ENCODE measurements around the gene FBXO2.

FBXO2 gene

DNA sequence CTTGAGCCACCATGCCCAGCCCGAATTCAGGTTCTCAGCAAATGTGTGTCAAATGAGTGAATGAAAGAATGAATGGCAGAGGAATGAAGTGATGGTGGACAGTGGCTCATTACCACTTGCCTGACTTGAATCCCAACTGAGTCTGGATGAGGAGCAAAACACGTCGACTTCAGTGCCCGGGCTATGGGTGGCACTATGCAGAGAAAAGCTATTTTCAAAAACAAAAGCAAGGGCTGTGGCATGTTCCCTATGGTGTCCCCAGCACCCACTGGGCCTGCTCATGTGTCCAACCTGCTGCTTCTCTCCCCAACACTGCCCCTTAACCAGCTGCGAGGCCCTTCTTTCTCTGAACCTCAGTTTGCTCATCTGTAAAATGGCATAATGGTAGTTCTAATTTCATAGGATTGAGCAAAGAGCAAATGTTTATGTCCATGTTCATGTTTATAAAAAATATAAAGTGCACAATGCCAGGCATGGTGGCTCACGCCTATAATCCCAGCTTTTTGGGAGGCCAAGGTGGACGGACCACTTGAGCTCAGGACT lies 31.1 kb upstream of the FBXO2 start:
- no peak for TF ChIP-seq L3MBTL2 (conservative IDR thresholded peaks at IDR 0.05)
- no peak for TF ChIP-seq NFRKB (IDR thresholded peaks at IDR 0.05)
- TF ChIP-seq HDGF (IDR thresholded peaks at IDR 0.05; ENCODE audit: borderline replicate concordance), result no peak
- TF ChIP-seq TARDBP (IDR thresholded peaks at IDR 0.05), result no peak
- TF ChIP-seq FOXA1 (IDR thresholded peaks at IDR 0.05), result no peak
- TF ChIP-seq, protein P1, sequence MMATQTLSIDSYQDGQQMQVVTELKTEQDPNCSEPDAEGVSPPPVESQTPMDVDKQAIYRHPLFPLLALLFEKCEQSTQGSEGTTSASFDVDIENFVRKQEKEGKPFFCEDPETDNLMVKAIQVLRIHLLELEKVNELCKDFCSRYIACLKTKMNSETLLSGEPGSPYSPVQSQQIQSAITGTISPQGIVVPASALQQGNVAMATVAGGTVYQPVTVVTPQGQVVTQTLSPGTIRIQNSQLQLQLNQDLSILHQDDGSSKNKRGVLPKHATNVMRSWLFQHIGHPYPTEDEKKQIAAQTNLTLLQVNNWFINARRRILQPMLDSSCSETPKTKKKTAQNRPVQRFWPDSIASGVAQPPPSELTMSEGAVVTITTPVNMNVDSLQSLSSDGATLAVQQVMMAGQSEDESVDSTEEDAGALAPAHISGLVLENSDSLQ (IDR thresholded peaks at IDR 0.05), result no peak
- TF ChIP-seq LEF1 (IDR thresholded peaks at IDR 0.05; ENCODE audit: borderline replicate concordance), result no peak
- no peak for TF ChIP-seq CTBP1 (IDR thresholded peaks at IDR 0.05; ENCODE audit: borderline replicate concordance)
- TF ChIP-seq ZNF384 (IDR thresholded peaks at IDR 0.05), result no peak
- TF ChIP-seq ELF4 (IDR thresholded peaks at IDR 0.05), result no peak
- no peak for TF ChIP-seq SP1 (IDR thresholded peaks at IDR 0.05)
- no peak for TF ChIP-seq FOXM1 (IDR thresholded peaks at IDR 0.05; ENCODE audit: borderline replicate concordance)
- TF ChIP-seq SUZ12 (IDR thresholded peaks at IDR 0.05), result no peak
- TF ChIP-seq FOXK2 (IDR thresholded peaks at IDR 0.05), result no peak
- no peak for TF ChIP-seq ARNT (IDR thresholded peaks at IDR 0.05)
- no peak for TF ChIP-seq BHLHE40 (IDR thresholded peaks at IDR 0.05; ENCODE audit: borderline replicate concordance)
- ChIA-PET POLR2A (no interaction called here), CTCF (interaction anchor here (0.5 to 0.6 kb wide), 2 partner anchors 35 to 543 kb away, joined by 3 read pairs; no protein-coding TSS in a partner anchor)
- DNase-seq (ENCODE audit: extremely low spot score), result no peak

DNA sequence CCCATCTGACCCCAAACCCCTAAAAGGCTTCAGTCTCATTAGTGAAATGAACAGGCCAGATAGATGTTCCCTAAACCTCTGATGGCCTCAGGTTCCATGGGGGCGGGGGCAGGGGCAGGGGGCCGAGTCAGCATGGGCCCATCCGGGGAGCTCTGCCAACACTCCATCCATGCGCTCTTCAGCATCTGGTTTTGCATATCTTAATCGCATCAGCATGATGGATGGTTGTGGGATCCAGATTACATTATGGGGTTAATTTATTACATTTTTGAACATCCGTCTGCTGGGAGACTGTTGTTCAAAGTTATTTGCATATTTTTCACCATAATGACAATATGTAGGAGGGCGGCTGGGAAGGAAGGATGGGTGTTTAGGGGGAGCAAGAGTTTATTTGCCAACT lies 29.8 kb upstream of the FBXO2 start:
- TF ChIP-seq HDGF (IDR thresholded peaks at IDR 0.05; ENCODE audit: borderline replicate concordance), result no peak
- TF ChIP-seq SUZ12 (IDR thresholded peaks at IDR 0.05), result no peak
- TF ChIP-seq ARNT (IDR thresholded peaks at IDR 0.05), result no peak
- no peak for TF ChIP-seq NFRKB (IDR thresholded peaks at IDR 0.05)
- TF ChIP-seq FOXK2 (IDR thresholded peaks at IDR 0.05), result no peak
- no peak for TF ChIP-seq SP1 (IDR thresholded peaks at IDR 0.05)
- no peak for TF ChIP-seq ELF4 (IDR thresholded peaks at IDR 0.05)
- TF ChIP-seq, protein P1 (IDR thresholded peaks at IDR 0.05), result no peak
- no peak for TF ChIP-seq FOXM1 (IDR thresholded peaks at IDR 0.05; ENCODE audit: borderline replicate concordance)
- TF ChIP-seq TARDBP (IDR thresholded peaks at IDR 0.05), result no peak
- TF ChIP-seq BHLHE40 (IDR thresholded peaks at IDR 0.05; ENCODE audit: borderline replicate concordance), result no peak
- no peak for TF ChIP-seq LEF1 (IDR thresholded peaks at IDR 0.05; ENCODE audit: borderline replicate concordance)
- no peak for TF ChIP-seq ZNF384 (IDR thresholded peaks at IDR 0.05)
- TF ChIP-seq FOXA1 (IDR thresholded peaks at IDR 0.05), result no peak
- TF ChIP-seq CTBP1 (IDR thresholded peaks at IDR 0.05; ENCODE audit: borderline replicate concordance), result no peak
- TF ChIP-seq L3MBTL2 (conservative IDR thresholded peaks at IDR 0.05), result no peak
- ChIA-PET POLR2A (no interaction called here), CTCF (no interaction called here)
- no peak for DNase-seq (ENCODE audit: extremely low spot score)

DNA sequence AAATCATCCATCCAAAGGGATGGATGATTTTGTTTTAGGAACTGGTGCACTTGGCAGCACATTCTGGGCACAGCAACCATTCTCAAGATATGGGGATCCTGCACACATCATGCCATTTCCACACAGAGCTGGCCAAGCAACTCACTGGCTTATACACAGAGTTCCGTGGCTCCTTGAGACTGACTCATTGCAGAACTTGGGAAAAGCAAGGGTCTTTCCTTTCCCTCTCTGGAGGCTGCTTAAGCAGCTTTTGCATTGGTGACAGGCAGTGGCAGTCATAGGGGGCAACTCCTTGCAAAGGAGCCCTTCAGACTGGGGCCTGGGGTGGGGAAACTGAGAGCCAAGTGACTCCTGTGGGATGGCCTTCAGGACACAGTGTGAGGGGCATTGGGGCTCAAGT lies 28.6 kb upstream of the FBXO2 start:
- ChIA-PET POLR2A (no interaction called here), CTCF (interaction anchor here (0.6 to 1.9 kb wide), 5 partner anchors 19 to 161 kb away, joined by 3 to 6 read pairs (median 6); partner anchors contain the start of gene FBXO6)
- TF ChIP-seq TARDBP (IDR thresholded peaks at IDR 0.05) (no peak), NFRKB (IDR thresholded peaks at IDR 0.05) (no peak), L3MBTL2 (conservative IDR thresholded peaks at IDR 0.05) (no peak), FOXA1 (IDR thresholded peaks at IDR 0.05) (no peak), BHLHE40 (IDR thresholded peaks at IDR 0.05; ENCODE audit: borderline replicate concordance) (no peak)
- no peak for DNase-seq (ENCODE audit: extremely low spot score)

DNA sequence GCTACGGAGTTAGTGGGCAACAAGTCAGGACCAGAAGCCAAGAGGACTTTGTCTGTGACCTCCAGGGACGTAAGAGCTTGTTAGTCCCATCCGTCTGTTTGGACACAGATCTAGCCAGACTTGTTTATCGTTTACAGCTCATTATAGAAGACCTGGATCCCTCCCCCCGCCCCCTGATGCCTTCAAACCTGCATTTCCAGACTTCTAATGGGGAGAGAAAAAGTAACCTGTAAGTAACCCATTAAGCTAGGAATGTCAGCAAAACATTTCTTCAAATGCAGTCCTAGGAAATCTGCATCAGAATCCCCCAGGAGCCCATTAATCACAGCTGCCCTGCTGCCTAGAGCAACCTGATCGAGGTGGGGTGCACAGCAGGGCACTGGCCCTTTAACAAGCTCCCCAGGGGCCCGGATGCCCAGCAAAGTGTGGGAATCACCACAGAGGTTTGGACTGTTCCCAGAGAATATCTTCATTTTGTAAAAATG lies 28.1 kb upstream of the FBXO2 start:
- TF ChIP-seq L3MBTL2 (conservative IDR thresholded peaks at IDR 0.05) (no peak), SUZ12 (IDR thresholded peaks at IDR 0.05) (no peak), FOXM1 (IDR thresholded peaks at IDR 0.05; ENCODE audit: borderline replicate concordance) (no peak), FOXK2 (IDR thresholded peaks at IDR 0.05) (no peak), BHLHE40 (IDR thresholded peaks at IDR 0.05; ENCODE audit: borderline replicate concordance) (no peak), FOXA1 (IDR thresholded peaks at IDR 0.05) (no peak), LEF1 (IDR thresholded peaks at IDR 0.05; ENCODE audit: borderline replicate concordance) (no peak), HDGF (IDR thresholded peaks at IDR 0.05; ENCODE audit: borderline replicate concordance) (no peak), SP1 (IDR thresholded peaks at IDR 0.05) (no peak)
- TF ChIP-seq, protein P1 (IDR thresholded peaks at IDR 0.05), result no peak
- no peak for DNase-seq (ENCODE audit: extremely low spot score)
- POLR2A ChIA-PET, result interaction anchor here (0.8 to 2.2 kb wide), 7 partner anchors 8 to 54 kb away, joined by 3 to 16 read pairs (median 3); partner anchors contain the start of genes AGTRAP and DRAXIN
- CTCF ChIA-PET, result interaction anchor here (0.6 to 1.9 kb wide), 6 partner anchors 11 to 161 kb away, joined by 3 to 6 read pairs (median 6); partner anchors contain the start of gene FBXO6

DNA sequence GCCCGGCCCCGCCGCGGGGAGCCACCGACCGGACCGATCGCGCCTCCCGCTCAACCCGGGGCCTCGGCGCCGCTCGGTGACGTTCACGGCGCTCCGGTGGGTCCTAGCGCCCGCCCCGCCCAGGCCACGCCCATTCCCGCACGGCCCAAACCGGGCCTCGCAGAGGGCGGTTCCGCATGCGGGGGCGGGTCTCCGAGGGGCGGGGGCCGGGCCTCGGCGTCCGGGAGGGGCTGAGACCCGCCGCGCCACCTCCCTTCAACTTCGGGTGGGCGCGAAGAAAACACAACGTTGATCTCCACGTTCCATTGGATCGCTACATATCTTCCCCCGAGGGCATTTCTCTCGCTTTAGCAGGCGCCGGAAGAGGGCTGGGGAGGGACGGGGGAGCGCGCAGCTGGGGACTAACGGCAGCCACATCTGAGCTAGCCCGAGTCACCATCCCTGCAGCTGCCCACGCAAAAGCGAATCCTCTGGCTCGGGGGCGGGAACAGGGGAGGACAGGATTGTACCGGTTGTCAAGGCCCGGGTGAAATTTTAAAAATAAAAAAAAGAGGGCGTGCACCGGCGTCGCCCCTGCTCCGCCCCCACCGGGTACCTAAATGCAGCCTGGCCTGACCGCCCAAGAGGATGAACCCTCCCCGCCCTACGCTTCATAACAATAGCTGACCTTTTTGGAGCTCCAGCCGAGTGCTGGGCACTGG lies 27.0 kb upstream of the FBXO2 start, which contains the start of gene MAD2L2:
Gene MAD2L2, minus strand, starts transcription at position 78 of the 701 bp plus-strand sequence. CDS start 547 bp downstream, outside the sequence.
- DNase-seq (ENCODE audit: extremely low spot score), result peak; percentile 91
- ChIA-PET POLR2A (interaction anchor here (0.8 to 2.2 kb wide), 10 partner anchors 9 to 55 kb away, joined by 3 to 16 read pairs (median 3); partner anchors contain the start of genes AGTRAP and DRAXIN), CTCF (interaction anchor here (0.6 to 1.9 kb wide), 6 partner anchors 12 to 104 kb away, joined by 3 to 6 read pairs (median 4); partner anchors contain the start of gene FBXO6)
- TF ChIP-seq FOXM1 (IDR thresholded peaks at IDR 0.05; ENCODE audit: borderline replicate concordance), result peak; percentile 83
- TF ChIP-seq TARDBP (IDR thresholded peaks at IDR 0.05), result no peak
- TF ChIP-seq L3MBTL2 (conservative IDR thresholded peaks at IDR 0.05), result no peak; the same call in 1 of the 2 replicates
- no peak for TF ChIP-seq LEF1 (IDR thresholded peaks at IDR 0.05; ENCODE audit: borderline replicate concordance)
- TF ChIP-seq FOXK2 (IDR thresholded peaks at IDR 0.05), result no peak
